ENCODE results near the gene LRRC1. TPM values are rescaled to one million over a fixed set of nuclear protein-coding genes. Genes with fewer than 3 reads are reported as not detected.
A peak's percentile ranks its signal among the peaks of the same experiment; 100 is the strongest.

The LRRC1 gene
- total and polyA plus RNA-seq, 2 of the 13 experiments (the other 11 are each of a cell fraction or from before 2014, with no cell fraction given): 15.6 to 27.7 TPM

GRCh38 chr6:53794720-53795339 lies at the start of gene LRRC1 (continued):
- TF ChIP-seq TFDP1 (CRISPR knock-in tag; IDR thresholded peaks at IDR 0.05; ENCODE audit: borderline replicate concordance) (peak; percentile 78; the same call in 1 of the 2 replicates), ZNF773 (CRISPR knock-in tag; IDR thresholded peaks at IDR 0.05; ENCODE audit: borderline replicate concordance) (peak; percentile 54; the same call in 1 of the 2 replicates), ZNF432 (CRISPR knock-in tag; IDR thresholded peaks at IDR 0.05; ENCODE audit: borderline replicate concordance) (no peak), ZNF256 (CRISPR knock-in tag; conservative IDR thresholded peaks at IDR 0.05) (no peak), SOX5 (CRISPR knock-in tag; IDR thresholded peaks at IDR 0.05; ENCODE audit: borderline replicate concordance) (peak; percentile 28; the same call in 1 of the 2 replicates), ZNF652 (CRISPR knock-in tag; IDR thresholded peaks at IDR 0.05; ENCODE audit: borderline replicate concordance, low read depth) (no peak), CREB1 (IDR thresholded peaks at IDR 0.05) (no peak), CREB1 (CRISPR knock-in tag; IDR thresholded peaks at IDR 0.05) (no peak), HNF4A (CRISPR knock-in tag; IDR thresholded peaks at IDR 0.05) (peak; percentile 45), JUN (CRISPR knock-in tag; IDR thresholded peaks at IDR 0.05) (no peak), ZFP36 (IDR thresholded peaks at IDR 0.05; ENCODE audit: borderline replicate concordance, low read depth, low read length, partially characterized antibody) (no peak), RXRB (CRISPR knock-in tag; IDR thresholded peaks at IDR 0.05; ENCODE audit: borderline replicate concordance) (peak; percentile 73), ZNF644 (CRISPR knock-in tag; IDR thresholded peaks at IDR 0.05; ENCODE audit: low read depth) (no peak), GATA4 (IDR thresholded peaks at IDR 0.05; ENCODE audit: borderline replicate concordance, low read depth) (peak; percentile 64; the same call in 1 of the 2 replicates), TARDBP (CRISPR knock-in tag; IDR thresholded peaks at IDR 0.05) (peak; percentile 74; the same call in 1 of the 2 replicates)
- TF ChIP-seq, protein P1, sequence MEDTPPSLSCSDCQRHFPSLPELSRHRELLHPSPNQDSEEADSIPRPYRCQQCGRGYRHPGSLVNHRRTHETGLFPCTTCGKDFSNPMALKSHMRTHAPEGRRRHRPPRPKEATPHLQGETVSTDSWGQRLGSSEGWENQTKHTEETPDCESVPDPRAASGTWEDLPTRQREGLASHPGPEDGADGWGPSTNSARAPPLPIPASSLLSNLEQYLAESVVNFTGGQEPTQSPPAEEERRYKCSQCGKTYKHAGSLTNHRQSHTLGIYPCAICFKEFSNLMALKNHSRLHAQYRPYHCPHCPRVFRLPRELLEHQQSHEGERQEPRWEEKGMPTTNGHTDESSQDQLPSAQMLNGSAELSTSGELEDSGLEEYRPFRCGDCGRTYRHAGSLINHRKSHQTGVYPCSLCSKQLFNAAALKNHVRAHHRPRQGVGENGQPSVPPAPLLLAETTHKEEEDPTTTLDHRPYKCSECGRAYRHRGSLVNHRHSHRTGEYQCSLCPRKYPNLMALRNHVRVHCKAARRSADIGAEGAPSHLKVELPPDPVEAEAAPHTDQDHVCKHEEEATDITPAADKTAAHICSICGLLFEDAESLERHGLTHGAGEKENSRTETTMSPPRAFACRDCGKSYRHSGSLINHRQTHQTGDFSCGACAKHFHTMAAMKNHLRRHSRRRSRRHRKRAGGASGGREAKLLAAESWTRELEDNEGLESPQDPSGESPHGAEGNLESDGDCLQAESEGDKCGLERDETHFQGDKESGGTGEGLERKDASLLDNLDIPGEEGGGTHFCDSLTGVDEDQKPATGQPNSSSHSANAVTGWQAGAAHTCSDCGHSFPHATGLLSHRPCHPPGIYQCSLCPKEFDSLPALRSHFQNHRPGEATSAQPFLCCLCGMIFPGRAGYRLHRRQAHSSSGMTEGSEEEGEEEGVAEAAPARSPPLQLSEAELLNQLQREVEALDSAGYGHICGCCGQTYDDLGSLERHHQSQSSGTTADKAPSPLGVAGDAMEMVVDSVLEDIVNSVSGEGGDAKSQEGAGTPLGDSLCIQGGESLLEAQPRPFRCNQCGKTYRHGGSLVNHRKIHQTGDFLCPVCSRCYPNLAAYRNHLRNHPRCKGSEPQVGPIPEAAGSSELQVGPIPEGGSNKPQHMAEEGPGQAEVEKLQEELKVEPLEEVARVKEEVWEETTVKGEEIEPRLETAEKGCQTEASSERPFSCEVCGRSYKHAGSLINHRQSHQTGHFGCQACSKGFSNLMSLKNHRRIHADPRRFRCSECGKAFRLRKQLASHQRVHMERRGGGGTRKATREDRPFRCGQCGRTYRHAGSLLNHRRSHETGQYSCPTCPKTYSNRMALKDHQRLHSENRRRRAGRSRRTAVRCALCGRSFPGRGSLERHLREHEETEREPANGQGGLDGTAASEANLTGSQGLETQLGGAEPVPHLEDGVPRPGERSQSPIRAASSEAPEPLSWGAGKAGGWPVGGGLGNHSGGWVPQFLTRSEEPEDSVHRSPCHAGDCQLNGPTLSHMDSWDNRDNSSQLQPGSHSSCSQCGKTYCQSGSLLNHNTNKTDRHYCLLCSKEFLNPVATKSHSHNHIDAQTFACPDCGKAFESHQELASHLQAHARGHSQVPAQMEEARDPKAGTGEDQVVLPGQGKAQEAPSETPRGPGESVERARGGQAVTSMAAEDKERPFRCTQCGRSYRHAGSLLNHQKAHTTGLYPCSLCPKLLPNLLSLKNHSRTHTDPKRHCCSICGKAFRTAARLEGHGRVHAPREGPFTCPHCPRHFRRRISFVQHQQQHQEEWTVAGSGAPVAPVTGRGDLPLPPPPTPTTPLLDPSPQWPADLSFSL (CRISPR knock-in tag; IDR thresholded peaks at IDR 0.05): 0 out of 2 replicates have a peak, but pooled peaks have one; percentile 13

All from HepG2 (cell line).